ENCODE results near the gene ELFN2. TPM values are rescaled to one million over a fixed set of nuclear protein-coding genes. Genes with fewer than 3 reads are reported as not detected.

Gene ELFN2
- total RNA-seq, 4 donors from 2014 or later = 0.30 to 4.4 (median 3.1) TPM

DNA sequence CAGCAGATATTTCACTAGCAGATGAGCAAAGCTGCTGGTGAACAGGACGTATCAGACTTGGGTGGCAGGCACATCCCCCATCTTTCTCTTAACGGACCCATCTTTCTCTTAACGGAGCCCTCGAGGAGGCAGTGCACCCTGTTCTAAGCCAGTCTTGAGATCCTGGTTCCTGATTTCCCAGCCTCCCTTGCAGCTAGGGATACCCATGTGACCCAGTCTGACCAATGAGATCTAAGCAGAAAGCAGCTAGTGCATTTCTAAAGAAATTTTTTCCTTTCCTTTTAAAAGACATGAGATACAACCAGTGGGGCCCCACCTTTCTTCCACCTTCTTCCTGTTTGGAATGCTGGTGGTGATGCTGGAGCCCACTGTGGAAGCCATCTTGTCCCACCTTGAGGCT lies 13.6 kb upstream of the ELFN2 start:
- WGBS, 2 donors = 82 to 90% methylated on average over 4 of the region's 4 CpGs
- H3K36me3 ChIP-seq = no peaks in the 10 kb centered on the region
- no peak for DNase-seq (ENCODE audit: low spot score in 2 of 2)
- no peak overlapping the region for H3K4me3 ChIP-seq
- peaks cover 0 to 10% of the 10 kb centered on the region in 2 donors for H3K27me3 ChIP-seq
- no peaks in the 10 kb centered on the region for H3K4me1 ChIP-seq
- H3K9me3 ChIP-seq = peaks cover 0 to 22% (median 0%) of the 10 kb centered on the region in 4 donors
- no peak overlapping the region for H3K27ac ChIP-seq
- TF ChIP-seq POLR2A (IDR thresholded peaks at IDR 0.05) (no peak), EP300 (IDR thresholded peaks at IDR 0.05) (no peak)
- TF ChIP-seq, protein P1, sequence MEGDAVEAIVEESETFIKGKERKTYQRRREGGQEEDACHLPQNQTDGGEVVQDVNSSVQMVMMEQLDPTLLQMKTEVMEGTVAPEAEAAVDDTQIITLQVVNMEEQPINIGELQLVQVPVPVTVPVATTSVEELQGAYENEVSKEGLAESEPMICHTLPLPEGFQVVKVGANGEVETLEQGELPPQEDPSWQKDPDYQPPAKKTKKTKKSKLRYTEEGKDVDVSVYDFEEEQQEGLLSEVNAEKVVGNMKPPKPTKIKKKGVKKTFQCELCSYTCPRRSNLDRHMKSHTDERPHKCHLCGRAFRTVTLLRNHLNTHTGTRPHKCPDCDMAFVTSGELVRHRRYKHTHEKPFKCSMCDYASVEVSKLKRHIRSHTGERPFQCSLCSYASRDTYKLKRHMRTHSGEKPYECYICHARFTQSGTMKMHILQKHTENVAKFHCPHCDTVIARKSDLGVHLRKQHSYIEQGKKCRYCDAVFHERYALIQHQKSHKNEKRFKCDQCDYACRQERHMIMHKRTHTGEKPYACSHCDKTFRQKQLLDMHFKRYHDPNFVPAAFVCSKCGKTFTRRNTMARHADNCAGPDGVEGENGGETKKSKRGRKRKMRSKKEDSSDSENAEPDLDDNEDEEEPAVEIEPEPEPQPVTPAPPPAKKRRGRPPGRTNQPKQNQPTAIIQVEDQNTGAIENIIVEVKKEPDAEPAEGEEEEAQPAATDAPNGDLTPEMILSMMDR (IDR thresholded peaks at IDR 0.05) = no peak

DNA sequence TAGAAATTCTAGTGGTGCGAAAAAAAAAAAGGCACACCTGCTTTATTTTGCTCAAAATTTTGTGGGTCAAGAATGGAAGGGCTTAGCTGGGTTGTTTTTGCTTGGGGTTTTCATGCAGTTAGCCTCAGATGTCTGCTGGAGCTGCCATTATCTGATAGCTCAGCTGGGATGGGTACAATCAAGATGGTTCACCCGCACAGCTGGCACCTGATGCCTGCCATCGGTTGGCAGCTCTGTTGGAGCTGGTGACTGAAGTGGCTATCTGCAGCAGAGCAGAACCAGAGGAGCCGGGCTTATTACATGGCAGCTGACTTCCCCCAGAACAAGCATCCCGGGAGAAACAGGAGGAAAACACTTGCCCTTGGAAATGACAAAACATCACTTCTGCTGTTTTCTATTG lies 12.1 kb upstream of the ELFN2 start:
- 74 to 93% methylated on average over 5 of the region's 5 CpGs for WGBS, 2 donors
- no peak for DNase-seq (ENCODE audit: low spot score in 2 of 2)
- H3K4me1 ChIP-seq = no peaks in the 10 kb centered on the region
- H3K4me3 ChIP-seq = no peak overlapping the region
- no peaks in the 10 kb centered on the region for H3K36me3 ChIP-seq
- no peak overlapping the region for H3K27ac ChIP-seq
- TF ChIP-seq, protein P1 (IDR thresholded peaks at IDR 0.05) = no peak
- TF ChIP-seq EP300 (IDR thresholded peaks at IDR 0.05) (no peak), POLR2A (IDR thresholded peaks at IDR 0.05) (no peak)
- H3K9me3 ChIP-seq = peaks cover 0 to 22% (median 0%) of the 10 kb centered on the region in 4 donors
- H3K27me3 ChIP-seq = peaks cover 0 to 18% of the 10 kb centered on the region in 2 donors

DNA sequence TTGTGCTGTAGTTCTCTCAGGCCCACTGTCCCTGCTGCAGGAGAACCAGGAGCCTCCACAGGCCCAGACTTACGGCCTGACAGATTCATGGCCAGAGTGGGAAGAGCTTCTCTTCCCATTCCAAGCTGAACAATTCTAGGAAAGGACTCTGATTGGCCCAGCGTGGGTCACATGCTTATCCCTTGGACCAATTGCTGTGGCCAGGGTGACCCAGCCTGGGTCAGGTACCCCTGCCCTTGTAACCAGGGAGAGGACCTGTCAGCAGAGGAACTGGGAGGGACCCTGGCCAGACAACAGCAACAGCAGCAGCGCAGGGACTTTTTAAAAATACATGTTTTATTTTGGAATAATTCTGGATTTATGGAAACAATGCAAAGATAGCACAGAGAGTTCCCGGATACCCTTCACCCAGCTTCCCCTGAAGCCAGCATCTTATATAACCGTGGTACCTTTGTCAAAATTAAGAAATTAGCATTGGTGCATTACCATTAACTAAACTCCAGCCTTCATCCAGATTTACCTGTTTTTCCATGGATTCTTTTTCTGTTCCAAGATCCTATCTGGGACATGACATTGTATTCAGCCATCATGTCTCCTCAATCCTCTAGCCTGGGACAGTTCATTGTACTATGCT lies 8.8 kb upstream of the ELFN2 start:
- Histone ChIP-seq H3K27ac (no peak overlapping the region), H3K4me1 (peaks cover 0 to 4% (median 0%) of the 10 kb centered on the region in 4 donors), H3K27me3 (peaks cover 0 to 51% of the 10 kb centered on the region in 2 donors), H3K36me3 (no peaks in the 10 kb centered on the region), H3K4me3 (no peak overlapping the region), H3K9me3 (peaks cover 0 to 20% (median 0%) of the 10 kb centered on the region in 4 donors)
- TF ChIP-seq EP300 (IDR thresholded peaks at IDR 0.05) (no peak), POLR2A (IDR thresholded peaks at IDR 0.05) (no peak)
- 90 to 95% methylated on average over 5 of the region's 5 CpGs for WGBS, 2 donors
- no peak for DNase-seq (ENCODE audit: low spot score in 2 of 2)

DNA sequence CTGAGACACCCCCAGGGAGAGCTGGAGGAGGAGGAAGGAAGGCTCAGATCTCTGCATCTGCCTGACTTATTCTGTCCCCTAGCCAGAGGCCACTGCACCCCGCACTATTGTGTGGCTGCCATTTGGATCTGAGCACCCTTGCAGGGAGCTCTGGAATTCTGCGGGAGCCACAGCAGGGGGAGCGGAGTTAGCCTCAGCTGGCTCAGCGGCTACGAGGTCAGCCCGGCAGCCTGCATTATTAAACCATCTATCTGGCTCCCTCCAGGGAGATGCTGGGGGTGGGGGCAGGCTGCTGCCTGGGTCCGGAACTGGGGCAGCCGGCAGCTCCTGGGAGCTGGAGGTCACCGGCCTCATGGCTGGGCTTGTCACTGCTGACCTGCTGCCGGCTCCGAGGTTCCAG lies 6.5 kb upstream of the ELFN2 start:
- Histone ChIP-seq H3K27ac (no peak overlapping the region), H3K4me3 (no peak overlapping the region), H3K27me3 (peaks cover 0 to 68% of the 10 kb centered on the region in 2 donors), H3K4me1 (peaks cover 0 to 4% (median 0%) of the 10 kb centered on the region in 4 donors), H3K9me3 (peaks cover 0 to 8% (median 0%) of the 10 kb centered on the region in 4 donors), H3K36me3 (no peaks in the 10 kb centered on the region)
- WGBS, 2 donors = 12 to 22% methylated on average over 7 to 11 of the region's 11 CpGs
- no peak for DNase-seq (ENCODE audit: low spot score in 2 of 2)
- TF ChIP-seq EP300 (IDR thresholded peaks at IDR 0.05) (no peak), POLR2A (IDR thresholded peaks at IDR 0.05) (no peak)

DNA sequence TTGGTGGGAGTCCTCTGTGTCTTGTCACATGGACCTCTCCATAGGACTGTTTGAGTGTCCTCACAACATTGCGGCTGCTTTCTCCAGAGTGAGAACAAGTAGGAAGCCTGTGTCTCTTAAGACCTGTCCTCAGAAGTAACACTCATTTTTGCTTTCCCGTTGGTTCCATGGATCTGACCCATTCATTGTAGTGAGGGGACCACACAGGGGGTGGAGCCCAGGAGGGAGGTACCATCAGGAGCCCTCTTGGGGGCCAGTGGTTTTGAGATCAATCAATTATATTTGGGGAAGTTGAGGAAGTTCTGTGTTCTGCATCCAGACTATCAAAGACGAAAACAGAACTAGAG lies 5.4 kb upstream of the ELFN2 start:
- Histone ChIP-seq H3K27me3 (peaks cover 3 to 79% of the 10 kb centered on the region in 2 donors), H3K36me3 (no peaks in the 10 kb centered on the region), H3K9me3 (peaks cover 0 to 8% (median 0%) of the 10 kb centered on the region in 4 donors), H3K4me3 (no peak overlapping the region), H3K27ac (no peak overlapping the region), H3K4me1 (peaks cover 0 to 7% (median 4%) of the 10 kb centered on the region in 4 donors)
- WGBS, 2 donors = 93 to 97% methylated on average over 3 of the region's 3 CpGs
- DNase-seq (ENCODE audit: low spot score in 2 of 2) = no peak
- TF ChIP-seq EP300 (IDR thresholded peaks at IDR 0.05) = no peak
- TF ChIP-seq, protein P1 (IDR thresholded peaks at IDR 0.05) = no peak
- TF ChIP-seq POLR2A (IDR thresholded peaks at IDR 0.05) = no peak

DNA sequence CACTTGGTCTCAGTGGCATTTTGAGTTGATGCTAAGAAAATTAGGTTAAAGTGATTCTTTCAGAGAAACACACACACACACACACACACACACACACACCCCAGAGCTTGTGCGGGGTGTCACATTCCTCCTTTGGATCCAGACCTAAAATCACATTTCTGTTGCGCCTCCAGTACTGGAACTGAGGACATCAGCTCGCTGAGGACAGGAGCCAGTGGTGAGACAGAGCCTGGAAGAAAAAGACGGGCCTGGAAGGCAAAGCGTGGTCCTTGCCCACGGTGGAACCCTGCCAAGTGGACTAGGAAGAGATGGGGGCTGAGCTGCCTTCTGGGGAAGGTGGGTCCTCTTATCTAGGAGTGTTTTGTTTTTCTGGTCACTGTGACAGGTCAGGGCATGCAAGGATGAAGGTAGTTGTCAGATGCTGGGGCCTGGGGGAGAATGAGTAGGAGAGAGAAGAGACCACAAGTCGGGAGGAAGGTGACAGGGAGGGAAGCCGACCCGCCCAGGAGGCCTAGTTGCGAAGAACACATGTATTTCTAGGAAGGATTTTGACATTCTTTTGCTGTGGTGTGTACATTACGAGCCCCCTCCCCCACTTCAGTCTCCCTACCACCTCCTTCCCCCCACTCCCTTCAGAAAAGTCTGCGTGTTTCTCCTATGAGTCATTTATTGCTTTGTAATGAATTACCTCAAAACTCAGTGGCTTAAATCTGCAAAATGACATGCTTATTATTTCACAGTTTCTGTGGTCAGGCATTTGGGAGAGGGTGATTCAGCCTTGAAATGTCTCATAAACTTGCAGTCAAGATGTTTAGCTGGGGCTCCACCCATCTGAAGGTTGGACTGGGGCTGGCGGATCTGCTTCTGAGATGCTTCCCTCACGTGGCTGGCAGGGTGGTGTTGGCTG lies 4.8 kb upstream of the ELFN2 start:
- Histone ChIP-seq H3K4me3 (no peak overlapping the region), H3K27me3 (peaks cover 3 to 79% of the 10 kb centered on the region in 2 donors), H3K27ac (no peak overlapping the region), H3K4me1 (peaks cover 0 to 13% (median 5%) of the 10 kb centered on the region in 4 donors), H3K36me3 (no peaks in the 10 kb centered on the region), H3K9me3 (peaks cover 0 to 8% (median 0%) of the 10 kb centered on the region in 4 donors)
- DNase-seq (ENCODE audit: low spot score in 2 of 2) = no peak
- 78 to 79% methylated on average over 13 to 14 of the region's 14 CpGs for WGBS, 2 donors
- TF ChIP-seq, protein P1 (IDR thresholded peaks at IDR 0.05) = no peak
- no peak for TF ChIP-seq POLR2A (IDR thresholded peaks at IDR 0.05)
- no peak for TF ChIP-seq EP300 (IDR thresholded peaks at IDR 0.05)

Measured in tibial nerve (tissue), 4 donors.